H1 (cell line): ENCODE results near the gene NUFIP2. TPM values are rescaled to one million over a fixed set of nuclear protein-coding genes. Genes with fewer than 3 reads are reported as not detected.

Source experiments
- CTCF ChIA-PET: fragments of 300-600 bp; sonication (Branson Sonifier 250); formaldehyde crosslinking; loops from one replicate; lab custom pipeline; 2021; ENCODE audit not compliant: partially characterized antibody; lab: Charles Lee
- POLR2A ChIA-PET: fragments of 300-600 bp; sonication (Branson Sonifier 250); formaldehyde crosslinking; loops from one replicate; lab custom pipeline; 2021; ENCODE audit warnings: inconsistent platforms; ENCODE audit not compliant: partially characterized antibody; lab: Charles Lee
- DNase-seq, 2 experiments: peaks; one replicate each; pipeline versions ENCODE4 v3.0.0 to v3.0.0-alpha.2; 2010 to 2022; ENCODE audit warnings: low spot score in 2 of 2, low read depth in 1 of 2, mixed read lengths in 1 of 2
- FAIRE-seq: peaks from 2 replicates; lab custom pipeline; 2011; peaks lifted over from hg19 to GRCh38; lab: Jason Lieb, UNC
- H2AFZ ChIP-seq: 2 replicates; pipeline ENCODE4 v1.8.1; 2012; ENCODE audit warnings: low read length, inconsistent platforms
- H2AK5ac ChIP-seq: 2 replicates; pipeline ENCODE4 v1.6.1; 2013; ENCODE audit warnings: low read depth, low read length
- H2BK120ac ChIP-seq: replicated peaks from 2 replicates; pipeline ENCODE3; 2013; ENCODE audit warnings: low read depth, low read length, inconsistent platforms
- H2BK12ac ChIP-seq: 2 replicates; pipeline ENCODE4 v1.6.1; 2013; ENCODE audit warnings: low read depth, low read length
- H2BK15ac ChIP-seq: 2 replicates; pipeline ENCODE4 v1.6.1; 2013; ENCODE audit warnings: low read length
- H2BK20ac ChIP-seq: 2 replicates; pipeline ENCODE4 v1.6.1; 2013; ENCODE audit warnings: low read length
- H2BK5ac ChIP-seq: 2 replicates; pipeline ENCODE4 v1.6.1; 2013; ENCODE audit warnings: low read depth, low read length
- H3K14ac ChIP-seq: 2 replicates; pipeline ENCODE4 v1.6.1; 2013; ENCODE audit warnings: inconsistent platforms; ENCODE audit not compliant: insufficient read length
- H3K18ac ChIP-seq: 2 replicates; pipeline ENCODE4 v1.6.1; 2013; ENCODE audit warnings: low read length; ENCODE audit errors: extremely low read depth
- H3K23ac ChIP-seq: 2 replicates; pipeline ENCODE4 v1.6.1; 2013; ENCODE audit warnings: inconsistent platforms; ENCODE audit not compliant: insufficient read length
- H3K23me2 ChIP-seq: 2 replicates; pipeline ENCODE4 v1.6.1; 2013; ENCODE audit warnings: low read depth, low read length
- H3K27ac ChIP-seq: 2 replicates; pipeline ENCODE4 v1.6.1; 2011; ENCODE audit warnings: low read depth, low read length, inconsistent platforms
- H3K27me3 ChIP-seq, 4 experiments: replicated peaks in 1 of 4; 1 replicate in 1 of 4; 2 replicates in 3 of 4; pipeline versions ENCODE4 v1.6.1 to v1.8.1; 2011 to 2013; ENCODE audit warnings: low read length in 3 of 4, mild to moderate bottlenecking in 3 of 4, inconsistent platforms in 2 of 4, mixed read lengths in 2 of 4, moderate library complexity in 1 of 4; ENCODE audit not compliant: control insufficient read depth in 3 of 4, insufficient read depth in 3 of 4; ENCODE audit errors: extremely low read depth in 1 of 4
- H3K36me3 ChIP-seq, 4 experiments: 2 replicates each; pipeline versions ENCODE4 v1.6.1 to v1.8.1; 2011 to 2013; ENCODE audit warnings: mild to moderate bottlenecking in 4 of 4, low read length in 3 of 4, moderate library complexity in 2 of 4, control low read depth in 1 of 4, inconsistent platforms in 1 of 4; ENCODE audit not compliant: insufficient read depth in 4 of 4, control insufficient read depth in 2 of 4
- H3K4ac ChIP-seq: replicated peaks from 2 replicates; pipeline ENCODE3; 2013; ENCODE audit warnings: low read length, low read depth, mixed read lengths, inconsistent platforms; ENCODE audit not compliant: insufficient read length
- H3K4me1 ChIP-seq, 4 experiments: replicated peaks in 1 of 4; 1 replicate in 1 of 4; 2 replicates in 3 of 4; pipeline versions ENCODE4 v1.6.1 to v1.8.1; 2011 to 2013; ENCODE audit warnings: low read length in 3 of 4, inconsistent platforms in 2 of 4, mixed read lengths in 1 of 4; ENCODE audit not compliant: insufficient read depth in 4 of 4, control insufficient read depth in 3 of 4
- H3K4me2 ChIP-seq, 2 experiments: 2 replicates each; pipeline versions ENCODE4 v1.6.1 to v1.8.1; 2011 to 2013; ENCODE audit warnings: low read depth in 2 of 2, low read length in 2 of 2, control low read depth in 1 of 2, inconsistent platforms in 1 of 2, mild to moderate bottlenecking in 1 of 2; ENCODE audit not compliant: insufficient read depth in 1 of 2
- H3K4me3 ChIP-seq, 4 experiments: fragments of 200-600, 300-600 bp in 1 of 4; sonication (generic), shearing (Covaris generic), sonication (Bioruptor Twin) in 1 of 4; 2 replicates each; pipeline versions ENCODE4 v1.5.1 to v1.8.1; 2011 to 2016; ENCODE audit warnings: low read length in 4 of 4, low read depth in 3 of 4, control low read depth in 2 of 4, inconsistent platforms in 2 of 4, mild to moderate bottlenecking in 2 of 4, mixed read lengths in 1 of 4, moderate library complexity in 1 of 4; ENCODE audit not compliant: insufficient read depth in 2 of 4; ENCODE audit errors: extremely low read depth in 1 of 4
- H3K56ac ChIP-seq: replicated peaks from 2 replicates; pipeline ENCODE3; 2013; ENCODE audit warnings: low read depth, mild to moderate bottlenecking, mixed read lengths, low read length, inconsistent platforms; ENCODE audit not compliant: insufficient read length
- H3K79me1 ChIP-seq: 2 replicates; pipeline ENCODE4 v1.6.1; 2013; ENCODE audit warnings: low read depth, low read length, control low read depth
- H3K79me2 ChIP-seq, 2 experiments: 2 replicates each; pipeline versions ENCODE4 v1.6.1 to v1.8.1; 2012 to 2013; ENCODE audit warnings: low read length in 2 of 2, mild to moderate bottlenecking in 2 of 2, inconsistent platforms in 1 of 2; ENCODE audit not compliant: insufficient read depth in 2 of 2, control insufficient read depth in 1 of 2
- H3K9ac ChIP-seq, 4 experiments: replicated peaks in 1 of 4; 1 replicate in 1 of 4; 2 replicates in 3 of 4; pipeline versions ENCODE4 v1.6.1 to v1.8.1; 2011 to 2013; ENCODE audit warnings: low read depth in 3 of 4, low read length in 3 of 4, control low read depth in 2 of 4, mild to moderate bottlenecking in 2 of 4, moderate library complexity in 2 of 4, inconsistent platforms in 1 of 4; ENCODE audit errors: extremely low read depth in 1 of 4
- H3K9me3 ChIP-seq, 2 experiments: 2 replicates each; pipeline versions ENCODE4 v1.6.1 to v1.8.1; 2012 to 2013; ENCODE audit warnings: mild to moderate bottlenecking in 2 of 2, moderate library complexity in 2 of 2, control low read depth in 1 of 2, inconsistent platforms in 1 of 2, low read depth in 1 of 2, low read length in 1 of 2, mixed read lengths in 1 of 2; ENCODE audit not compliant: insufficient read depth in 2 of 2
- H4K20me1 ChIP-seq, 2 experiments: replicated peaks in 1 of 2; 2 replicates each; pipeline versions ENCODE3 to v1.8.1; 2011 to 2013; ENCODE audit warnings: inconsistent platforms in 2 of 2, low read length in 2 of 2, mild to moderate bottlenecking in 1 of 2; ENCODE audit not compliant: insufficient read depth in 2 of 2, control insufficient read depth in 1 of 2
- H4K5ac ChIP-seq: 2 replicates; pipeline ENCODE4 v1.6.1; 2013; ENCODE audit warnings: low read length, low read depth, mixed read lengths, inconsistent platforms; ENCODE audit not compliant: insufficient read length
- H4K8ac ChIP-seq: 2 replicates; pipeline ENCODE4 v1.8.0; 2013; ENCODE audit warnings: mild to moderate bottlenecking, moderate library complexity, low read length, inconsistent platforms; ENCODE audit not compliant: insufficient read depth; ENCODE audit errors: extremely low read depth
- H4K91ac ChIP-seq: replicated peaks from 2 replicates; pipeline ENCODE3; 2013; ENCODE audit warnings: low read length, mixed read lengths, inconsistent platforms; ENCODE audit not compliant: insufficient read length
- GABPA ChIP-seq: IDR thresholded peaks from 2 replicates; pipeline ENCODE4 v1.6.1; 2011; ENCODE audit warnings: mild to moderate bottlenecking, low read length, moderate library complexity, borderline replicate concordance; ENCODE audit not compliant: insufficient read depth
- NANOG ChIP-seq: IDR thresholded peaks from 2 replicates; pipeline ENCODE4 v1.6.1; 2011; ENCODE audit warnings: low read length, low read depth, mild to moderate bottlenecking, inconsistent platforms; ENCODE audit not compliant: insufficient read depth, poor library complexity, severe bottlenecking
- POLR2AphosphoS5 ChIP-seq: IDR thresholded peaks from 2 replicates; pipeline ENCODE4 v1.6.1; 2011; ENCODE audit warnings: low read depth, low read length
- SIN3A ChIP-seq, 2 experiments: IDR thresholded peaks in 1 of 2; conservative IDR thresholded peaks in 1 of 2; 2 replicates each; pipeline ENCODE4 v1.6.1; 2011 to 2012; ENCODE audit warnings: low read length in 2 of 2, improper control_type of control experiment in 1 of 2, low read depth in 1 of 2, mild to moderate bottlenecking in 1 of 2
- TAF7 ChIP-seq: optimal IDR thresholded peaks from 2 replicates; pipeline ENCODE3; 2011; ENCODE audit warnings: low read depth, mild to moderate bottlenecking, inconsistent platforms, low read length, moderate library complexity, borderline replicate concordance
- WGBS, 2 experiments: shearing (Covaris generic) in 1 of 2; methylation state at CpG; one replicate each; pipeline versions ENCODE4 v1.1.6 to v1.1.7; 2013 to 2015; ENCODE audit warnings: low lambda C conversion rate in 2 of 2, mixed read lengths in 2 of 2, inconsistent platforms in 1 of 2, low coverage in 1 of 2, missing lambda C conversion rate in 1 of 2; ENCODE audit not compliant: insufficient replicate concordance in 2 of 2, insufficient coverage in 1 of 2, insufficient read length in 1 of 2; ENCODE audit errors: extremely low coverage in 1 of 2, missing lambda C conversion rate in 1 of 2; 5-methylcytosine and 5-hydroxymethylcytosine counted together
- polyA plus RNA-seq, 7 experiments: library from polyadenylated mRNA; depleted of rRNA in 3 of 7; stranded (reverse) in 5 of 7; unstranded in 2 of 7; fragments of >200 nt in 5 of 7; fragments of 200-250 nt in 2 of 7; gene quantifications; 1 replicate in 5 of 7; 2 replicates in 1 of 7; 4 replicates in 1 of 7; pipeline versions ENCODE4 v1.2.1 to v1.2.3, GENCODE V29; 2011 to 2013; ENCODE audit warnings: missing spikeins in 2 of 7, mixed read lengths in 2 of 7
- total RNA-seq: library from RNA; stranded (reverse); fragmentation: NEBNext Ultra II Directional; extraction: Animal tissue kit (Norgen Biotek cat#: 25700); gene quantifications from 2 replicates; pipeline ENCODE4 v1.2.1, GENCODE V29; 2021
- TF ChIP-seq, protein P1 (sequence below): IDR thresholded peaks from 2 replicates; pipeline ENCODE4 v1.6.1; 2012; ENCODE audit warnings: inconsistent platforms

Gene NUFIP2
- total and polyA plus RNA-seq, 2 of the 8 experiments (the other 6 are each of a cell fraction or from before 2014, with no cell fraction given) = 65.9 to 118 TPM

DNA sequence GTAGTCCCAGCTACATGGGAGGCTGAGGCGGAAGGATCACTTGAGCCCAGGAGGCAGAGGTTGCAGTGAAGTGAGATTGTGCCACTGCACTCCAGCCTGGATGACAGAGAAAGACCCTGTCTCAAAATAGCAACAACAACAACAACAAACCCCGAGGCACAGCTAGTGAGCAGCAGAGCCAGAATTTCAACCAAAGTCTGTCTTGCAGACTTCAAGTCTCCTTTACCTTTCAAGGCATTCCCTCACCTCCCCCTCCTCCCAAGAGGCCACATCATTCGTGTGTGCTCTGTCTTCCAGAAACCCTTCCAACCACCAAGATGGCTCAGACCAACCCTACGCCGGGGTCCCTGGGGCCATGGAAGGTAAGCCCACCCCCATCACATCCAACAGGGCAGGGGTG is 45.1 kb downstream of the NUFIP2 start:
- FAIRE-seq (no peak), DNase-seq (no peak)
- H3K4me2 ChIP-seq = no peak overlapping the region
- ChIA-PET CTCF (interaction anchor here (0.8 to 1.1 kb wide), 3 partner anchors 21 to 100 kb away, joined by 3 to 4 read pairs (median 4); no protein-coding TSS in a partner anchor), POLR2A (interaction anchor here (0.6 to 3.5 kb wide), 3 partner anchors 21 to 45 kb away, joined by 3 to 11 read pairs (median 5); partner anchors contain the start of gene NUFIP2)
- peaks cover 0 to 3% (median 1%) of the 10 kb centered on the region in 4 experiments; a peak in 2 of 7 replicates for H3K4me1 ChIP-seq
- no peak overlapping the region; the same call in 1 of the 2 replicates for H4K8ac ChIP-seq
- H3K79me1 ChIP-seq = no peaks in the 10 kb centered on the region; the same call in 1 of the 2 replicates
- no peak overlapping the region for H3K9ac ChIP-seq
- H2BK120ac ChIP-seq = no peak overlapping the region
- H3K9me3 ChIP-seq = no peaks in the 10 kb centered on the region
- no peaks in the 10 kb centered on the region for H3K27me3 ChIP-seq
- no peak overlapping the region for H3K4me3 ChIP-seq
- H3K4ac ChIP-seq = no peak overlapping the region
- H4K5ac ChIP-seq = no peak overlapping the region
- H2BK15ac ChIP-seq = no peak overlapping the region
- WGBS, 2 experiments = 94% methylated on average over 5 of the region's 5 CpGs; no CpG with 5 or more reads in 1 of the 2 experiments
- H3K23ac ChIP-seq = no peak overlapping the region
- H2BK20ac ChIP-seq = no peak overlapping the region
- H2BK12ac ChIP-seq = no peak overlapping the region
- no peaks in the 10 kb centered on the region for H3K23me2 ChIP-seq
- no peak overlapping the region for H3K14ac ChIP-seq
- H3K27ac ChIP-seq = no peak overlapping the region
- no peak overlapping the region for H2AK5ac ChIP-seq
- no peak overlapping the region for H2BK5ac ChIP-seq
- no peaks in the 10 kb centered on the region for H3K79me2 ChIP-seq
- no peak for TF ChIP-seq NANOG
- no peak for TF ChIP-seq TAF7
- no peak for TF ChIP-seq POLR2AphosphoS5
- TF ChIP-seq GABPA = no peak
- TF ChIP-seq, protein P1, sequence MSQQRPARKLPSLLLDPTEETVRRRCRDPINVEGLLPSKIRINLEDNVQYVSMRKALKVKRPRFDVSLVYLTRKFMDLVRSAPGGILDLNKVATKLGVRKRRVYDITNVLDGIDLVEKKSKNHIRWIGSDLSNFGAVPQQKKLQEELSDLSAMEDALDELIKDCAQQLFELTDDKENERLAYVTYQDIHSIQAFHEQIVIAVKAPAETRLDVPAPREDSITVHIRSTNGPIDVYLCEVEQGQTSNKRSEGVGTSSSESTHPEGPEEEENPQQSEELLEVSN = no peak
- no peak for TF ChIP-seq SIN3A (conservative IDR thresholded peaks at IDR 0.05 in 1 of 2, IDR thresholded peaks at IDR 0.05 in 1 of 2; ENCODE audit: low read depth in 1 of 2, low read length in 2 of 2)
- H4K91ac ChIP-seq = no peak overlapping the region
- no peak overlapping the region for H3K18ac ChIP-seq
- no peaks in the 10 kb centered on the region for H3K36me3 ChIP-seq
- H4K20me1 ChIP-seq = no peaks in the 10 kb centered on the region
- no peak overlapping the region for H3K56ac ChIP-seq
- no peak overlapping the region for H2AFZ ChIP-seq
